ENCODE measurements around the gene ALOX12B.

The ALOX12B gene

GRCh38 chr17:8087075-8087951 is at the start of gene ALOX12B:
ALOX12B (minus strand) TSS chr17:8087716; CDS start chr17:8087442, 274 bp downstream.
- no peak for DNase-seq (ENCODE audit: low read depth in 2 of 2)

GRCh38 chr17:8133941-8134340 is 46.4 kb upstream of the ALOX12B start:
- no peak for DNase-seq (ENCODE audit: low read depth in 2 of 2)

DNA sequence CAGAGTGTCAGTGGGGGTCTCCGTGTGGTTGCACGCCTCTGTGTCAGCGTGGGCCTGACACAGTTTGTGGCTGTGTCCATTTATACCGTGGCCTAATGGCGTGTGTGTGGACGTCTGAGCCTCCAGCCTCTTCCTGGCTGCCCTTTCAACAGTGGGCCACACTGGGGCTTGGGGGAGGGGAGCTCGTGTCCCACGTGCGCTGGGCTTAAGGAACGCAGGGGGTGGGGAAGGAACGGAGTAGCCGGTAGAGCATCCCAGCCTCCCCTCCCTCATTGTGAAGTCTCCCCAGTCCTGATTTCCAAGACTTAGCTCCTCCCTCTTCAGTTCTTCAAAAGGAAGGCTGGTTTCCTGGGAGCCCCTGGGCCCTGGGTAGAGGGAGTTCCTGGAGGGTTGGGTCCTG is 45.9 kb upstream of the ALOX12B start:
- no peak for DNase-seq (ENCODE audit: low read depth in 2 of 2)

GRCh38 chr17:8131844-8132441 is 44.4 kb upstream of the ALOX12B start:
- no peak for DNase-seq (ENCODE audit: low read depth in 2 of 2)

DNA sequence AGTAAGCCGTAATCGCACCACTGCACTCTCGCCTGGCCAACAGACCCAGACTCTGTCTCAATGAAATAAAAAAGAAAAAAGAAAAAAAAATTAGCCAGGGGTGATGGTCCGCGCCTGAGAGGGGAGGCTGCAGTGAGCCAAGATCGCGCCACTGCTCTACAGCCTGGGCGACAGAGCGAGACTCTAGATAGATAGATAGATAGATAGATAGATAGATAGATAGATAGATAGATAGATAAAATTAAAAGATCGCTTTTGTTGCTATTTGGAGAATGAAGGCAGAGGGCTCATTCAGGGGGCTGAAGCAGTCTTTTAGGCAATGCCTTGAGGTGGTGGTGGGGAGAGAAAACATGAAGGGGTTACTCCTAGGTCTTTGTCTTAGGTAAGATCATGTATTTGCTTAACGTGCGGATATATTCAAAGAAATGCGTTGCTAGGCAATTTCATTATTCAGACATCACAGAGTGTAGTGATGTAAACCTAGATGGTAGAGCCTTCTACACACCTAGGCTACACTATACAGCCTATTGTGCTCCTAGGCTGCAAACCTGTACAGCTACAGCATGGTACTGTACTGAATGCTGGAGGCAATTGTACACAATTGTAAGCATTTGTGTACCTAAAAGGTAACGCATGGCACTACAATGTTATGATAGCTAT is 40.7 kb upstream of the ALOX12B start:
- DNase-seq (ENCODE audit: low read depth in 2 of 2): no peak

GRCh38 chr17:8126491-8127066 is 39.1 kb upstream of the ALOX12B start:
- no peak for DNase-seq (ENCODE audit: low read depth in 2 of 2)

DNA sequence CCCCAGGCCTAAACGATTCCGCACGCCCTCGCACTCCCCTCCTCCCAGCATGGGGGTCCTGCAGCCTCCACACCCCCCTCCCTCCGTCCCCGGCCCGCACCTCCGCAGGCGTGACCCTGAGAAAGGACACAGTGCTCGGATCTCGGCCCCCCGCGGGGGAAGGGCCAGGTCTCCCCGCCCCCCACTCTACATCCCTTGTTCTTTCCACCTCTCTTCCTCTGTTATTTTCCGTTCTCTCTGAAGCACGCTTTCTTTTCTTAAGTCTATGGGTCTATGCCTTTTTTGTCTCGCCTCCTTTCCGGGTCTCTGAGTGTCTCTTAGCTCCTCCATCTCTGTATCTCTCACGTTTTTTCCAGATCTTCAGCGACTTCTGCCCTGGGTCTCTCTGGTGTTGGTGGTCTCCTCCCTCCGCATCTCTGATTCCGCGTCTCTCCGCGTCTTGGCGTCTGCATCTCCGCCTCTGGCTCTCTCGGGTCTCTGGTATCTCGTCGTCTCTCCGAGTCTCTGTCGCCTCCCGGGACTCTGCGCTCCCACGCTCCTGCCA is 38.5 kb upstream of the ALOX12B start:
- no peak for DNase-seq (ENCODE audit: low read depth in 2 of 2)

GRCh38 chr17:8125154-8125946 is 37.8 kb upstream of the ALOX12B start:
- peak; percentile 70 to 91 for DNase-seq (ENCODE audit: low read depth in 2 of 2)

GRCh38 chr17:8124350-8125153 is 37.0 kb upstream of the ALOX12B start:
- no peak for DNase-seq (ENCODE audit: low read depth in 2 of 2)

- no peak for DNase-seq (ENCODE audit: low read depth in 2 of 2)
Measured at GRCh38 chr17:8123695-8124349, 36.3 kb upstream of the ALOX12B start, which contains the start of gene HES7. HES7 (minus strand) TSS chr17:8124106; CDS start chr17:8124084, 22 bp downstream.

DNA sequence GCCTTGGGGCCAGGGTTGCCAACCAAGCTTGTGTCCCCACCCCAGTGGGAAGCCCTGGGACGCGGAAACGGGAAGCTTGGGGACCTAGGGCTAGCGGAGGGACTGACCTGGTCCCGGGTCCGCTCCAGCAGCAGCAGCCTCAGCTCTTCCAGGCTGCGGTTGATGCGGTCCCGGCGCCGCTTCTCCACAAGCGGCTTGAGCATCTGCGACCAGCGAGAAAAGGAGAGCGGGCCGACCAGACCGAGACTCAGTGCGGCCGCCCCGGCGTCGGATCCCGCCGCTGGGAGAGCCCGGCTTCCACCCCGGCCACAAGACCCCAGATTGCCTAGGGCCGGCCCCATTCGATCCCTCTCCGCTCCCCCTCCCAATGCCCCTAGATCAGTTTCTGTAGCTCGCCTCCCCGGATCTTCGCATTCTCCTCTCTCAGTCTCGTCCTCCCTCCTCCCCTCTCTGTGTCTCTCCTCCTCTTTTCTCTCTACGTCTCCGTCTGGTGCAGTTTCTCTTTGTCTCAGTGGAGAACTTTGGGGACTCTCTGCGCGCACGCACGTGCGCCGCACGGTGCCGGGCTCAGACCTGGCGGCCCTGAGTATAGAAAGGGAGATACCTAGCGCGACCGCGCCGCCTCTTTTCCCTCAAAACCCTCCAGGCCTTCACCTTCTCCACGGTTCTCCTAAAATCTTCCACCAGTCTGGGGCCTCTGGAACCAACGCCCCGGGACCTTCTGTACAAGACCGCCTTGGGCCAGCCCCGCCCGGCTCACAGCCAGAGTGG is 35.6 kb upstream of the ALOX12B start:
- no peak for DNase-seq (ENCODE audit: low read depth in 2 of 2)

DNA sequence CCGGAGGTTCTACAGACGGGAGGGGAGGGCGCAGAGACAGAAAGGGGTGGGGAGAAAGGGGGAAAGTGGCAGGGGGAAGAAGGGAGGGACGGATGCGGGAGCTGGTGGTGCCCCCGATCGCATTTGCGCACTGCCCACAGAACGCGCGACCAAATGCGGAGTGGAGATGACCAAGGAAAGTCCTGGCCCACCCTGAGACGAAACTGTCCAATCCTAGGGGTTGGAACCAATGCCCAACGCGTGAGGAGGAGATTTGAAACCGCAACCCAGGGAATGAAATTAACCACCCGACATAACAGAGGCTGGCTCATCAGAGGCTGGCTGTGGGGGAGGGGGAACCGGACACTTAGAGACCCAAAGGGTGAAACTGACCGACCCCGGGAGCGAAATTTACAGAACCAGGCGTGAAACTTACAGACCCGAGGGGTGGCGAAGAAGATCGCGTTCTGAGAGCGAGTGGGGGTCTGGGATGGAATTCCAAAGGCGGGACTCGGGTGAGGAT is 35.0 kb upstream of the ALOX12B start:
- DNase-seq (ENCODE audit: low read depth in 2 of 2): no peak

GRCh38 chr17:8121681-8122421 is 34.3 kb upstream of the ALOX12B start:
- no peak for DNase-seq (ENCODE audit: low read depth in 2 of 2)

- DNase-seq (ENCODE audit: low read depth in 2 of 2): no peak
Measured at GRCh38 chr17:8121407-8121680, 33.8 kb upstream of the ALOX12B start.

- peak in 1 of 2 donors; percentile 71 for DNase-seq (ENCODE audit: low read depth in 2 of 2)
Measured at GRCh38 chr17:8120520-8121406, 33.2 kb upstream of the ALOX12B start.

DNA sequence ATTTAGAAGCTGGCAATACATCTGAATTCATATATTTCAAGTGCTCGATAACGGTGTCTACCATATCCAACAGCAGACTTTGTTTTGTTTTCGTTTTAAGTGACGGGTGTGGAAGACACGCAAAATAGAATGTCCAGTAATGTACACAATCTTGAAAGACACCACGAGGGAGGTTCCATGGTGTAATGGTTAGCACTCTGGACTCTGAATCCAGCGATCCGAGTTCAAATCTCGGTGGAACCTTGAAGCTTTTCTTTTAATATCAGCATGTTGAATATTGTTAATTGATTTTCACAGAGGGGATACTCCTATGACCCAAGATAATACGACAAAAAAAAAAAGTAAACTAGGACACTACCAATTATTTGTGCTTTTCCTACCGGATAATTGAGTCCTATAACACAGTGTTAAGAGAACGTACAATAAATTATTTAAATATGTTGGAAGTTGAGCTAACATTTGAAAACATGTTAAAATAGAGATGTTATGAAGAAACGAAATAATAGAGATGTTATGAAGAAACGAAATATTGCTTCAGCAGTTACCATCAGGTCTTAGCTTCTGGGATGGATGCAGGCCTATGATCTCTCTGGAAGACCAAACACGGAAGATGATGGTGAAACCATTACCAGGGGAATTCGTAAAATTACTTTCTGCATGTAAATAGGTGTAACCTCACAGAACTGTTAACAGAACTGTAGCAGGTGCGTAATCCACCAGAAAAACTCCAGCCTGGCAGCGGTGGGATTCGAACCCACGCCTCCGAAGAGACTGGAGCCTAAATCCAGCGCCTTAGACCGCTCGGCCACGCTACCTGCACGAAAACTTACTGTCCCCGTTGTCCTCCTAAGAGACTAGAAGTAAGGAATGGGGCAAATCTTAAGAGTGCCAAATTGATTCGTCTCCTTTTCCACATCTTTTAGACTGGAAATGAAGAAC is 32.3 kb upstream of the ALOX12B start:
- peak; percentile 55 to 85 for DNase-seq (ENCODE audit: low read depth in 2 of 2)
